ENCODE measurements around the gene USP5. TPM values are rescaled to one million over a fixed set of nuclear protein-coding genes. Genes with fewer than 3 reads are reported as not detected.

USP5 gene
- total RNA-seq, 1 donor from 2014 or later = 36.6 TPM

GRCh38 chr12:6826125-6826733, 25.7 kb upstream of the USP5 start:
- intact Hi-C loops (cut with DNase I) = loop anchor here (2.0 to 5.0 kb wide), 4 partner anchors 47 to 209 kb away; partner anchors contain the start of genes MLF2 and PTMS
- Histone ChIP-seq H3K27me3 (no peaks in the 10 kb centered on the region), H3K4me1 (peaks cover 58% of the 10 kb centered on the region)

GRCh38 chr12:6826734-6827436, 25.1 kb upstream of the USP5 start:
- no peaks in the 10 kb centered on the region for H3K27me3 ChIP-seq
- no peaks in the 10 kb centered on the region for H3K36me3 ChIP-seq
- H3K4me3 ChIP-seq = peak overlapping the region in 1 of 2 donors; percentile 90
- no peak for DNase-seq (ENCODE audit: extremely low spot score in 2 of 2)
- H3K4me1 ChIP-seq = peaks cover 51% of the 10 kb centered on the region
- no peak for TF ChIP-seq POLR2A (IDR thresholded peaks at IDR 0.05)
- no peak for TF ChIP-seq POLR2AphosphoS5 (IDR thresholded peaks at IDR 0.05; ENCODE audit: insufficient read depth in 1 of 2, low read depth in 1 of 2)
- H3K27ac ChIP-seq = peak overlapping the region; percentile 92
- H3K9me3 ChIP-seq = no peaks in the 10 kb centered on the region
- intact Hi-C loops (cut with DNase I) = loop anchor here (2.0 to 5.0 kb wide), 4 partner anchors 48 to 210 kb away; partner anchors contain the start of genes MLF2 and PTMS

More at GRCh38 chr12:6826125-6826733, 25.7 kb upstream of the USP5 start:
- H3K9me3 ChIP-seq = no peaks in the 10 kb centered on the region
- H3K36me3 ChIP-seq = no peaks in the 10 kb centered on the region
- no peak for DNase-seq (ENCODE audit: extremely low spot score in 2 of 2)
- H3K4me3 ChIP-seq = no peak overlapping the region
- TF ChIP-seq, protein P1, sequence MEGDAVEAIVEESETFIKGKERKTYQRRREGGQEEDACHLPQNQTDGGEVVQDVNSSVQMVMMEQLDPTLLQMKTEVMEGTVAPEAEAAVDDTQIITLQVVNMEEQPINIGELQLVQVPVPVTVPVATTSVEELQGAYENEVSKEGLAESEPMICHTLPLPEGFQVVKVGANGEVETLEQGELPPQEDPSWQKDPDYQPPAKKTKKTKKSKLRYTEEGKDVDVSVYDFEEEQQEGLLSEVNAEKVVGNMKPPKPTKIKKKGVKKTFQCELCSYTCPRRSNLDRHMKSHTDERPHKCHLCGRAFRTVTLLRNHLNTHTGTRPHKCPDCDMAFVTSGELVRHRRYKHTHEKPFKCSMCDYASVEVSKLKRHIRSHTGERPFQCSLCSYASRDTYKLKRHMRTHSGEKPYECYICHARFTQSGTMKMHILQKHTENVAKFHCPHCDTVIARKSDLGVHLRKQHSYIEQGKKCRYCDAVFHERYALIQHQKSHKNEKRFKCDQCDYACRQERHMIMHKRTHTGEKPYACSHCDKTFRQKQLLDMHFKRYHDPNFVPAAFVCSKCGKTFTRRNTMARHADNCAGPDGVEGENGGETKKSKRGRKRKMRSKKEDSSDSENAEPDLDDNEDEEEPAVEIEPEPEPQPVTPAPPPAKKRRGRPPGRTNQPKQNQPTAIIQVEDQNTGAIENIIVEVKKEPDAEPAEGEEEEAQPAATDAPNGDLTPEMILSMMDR (IDR thresholded peaks at IDR 0.05) = no peak
- TF ChIP-seq POLR2AphosphoS5 (IDR thresholded peaks at IDR 0.05; ENCODE audit: insufficient read depth in 1 of 2, low read depth in 1 of 2) (no peak), POLR2A (IDR thresholded peaks at IDR 0.05) (no peak)
- peak overlapping the region; percentile 92 for H3K27ac ChIP-seq

DNA sequence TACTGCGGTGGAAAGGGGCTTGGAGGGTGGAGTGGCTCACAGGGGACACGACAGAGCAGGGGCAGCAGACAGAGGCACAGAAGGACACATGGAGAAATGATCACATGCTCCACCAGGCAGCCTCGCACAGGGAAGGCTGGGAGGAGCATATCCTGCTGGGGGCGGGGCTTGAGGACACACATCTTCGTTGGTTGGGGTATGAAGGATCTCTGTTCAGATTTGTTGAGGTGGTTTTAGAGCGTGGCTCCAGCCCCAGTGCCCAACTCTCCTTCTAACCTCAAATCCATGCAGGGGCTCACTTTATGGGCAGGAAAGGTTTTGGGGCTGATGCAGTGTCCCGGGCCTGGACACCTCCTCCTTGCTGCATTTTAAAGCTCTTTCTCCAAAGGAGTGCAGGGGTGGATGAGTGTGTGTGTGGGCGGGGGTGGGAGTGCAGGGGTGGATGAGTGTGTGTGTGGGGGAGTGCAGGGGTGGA, 24.5 kb upstream of the USP5 start:
- peak in 1 of 2 donors; percentile 95 for DNase-seq (ENCODE audit: extremely low spot score in 2 of 2)
- Histone ChIP-seq H3K36me3 (no peaks in the 10 kb centered on the region), H3K27ac (peak overlapping the region; percentile 92), H3K4me1 (peaks cover 45% of the 10 kb centered on the region), H3K27me3 (no peaks in the 10 kb centered on the region), H3K4me3 (peak overlapping the region; percentile 90), H3K9me3 (no peaks in the 10 kb centered on the region)
- no peak for TF ChIP-seq POLR2A (IDR thresholded peaks at IDR 0.05)
- TF ChIP-seq POLR2AphosphoS5 (IDR thresholded peaks at IDR 0.05; ENCODE audit: insufficient read depth in 1 of 2, low read depth in 1 of 2) = peak; percentile 41 to 68
- intact Hi-C loops (cut with DNase I) = loop anchor here (2.0 to 5.0 kb wide), 4 partner anchors 49 to 210 kb away; partner anchors contain the start of genes MLF2 and PTMS

DNA sequence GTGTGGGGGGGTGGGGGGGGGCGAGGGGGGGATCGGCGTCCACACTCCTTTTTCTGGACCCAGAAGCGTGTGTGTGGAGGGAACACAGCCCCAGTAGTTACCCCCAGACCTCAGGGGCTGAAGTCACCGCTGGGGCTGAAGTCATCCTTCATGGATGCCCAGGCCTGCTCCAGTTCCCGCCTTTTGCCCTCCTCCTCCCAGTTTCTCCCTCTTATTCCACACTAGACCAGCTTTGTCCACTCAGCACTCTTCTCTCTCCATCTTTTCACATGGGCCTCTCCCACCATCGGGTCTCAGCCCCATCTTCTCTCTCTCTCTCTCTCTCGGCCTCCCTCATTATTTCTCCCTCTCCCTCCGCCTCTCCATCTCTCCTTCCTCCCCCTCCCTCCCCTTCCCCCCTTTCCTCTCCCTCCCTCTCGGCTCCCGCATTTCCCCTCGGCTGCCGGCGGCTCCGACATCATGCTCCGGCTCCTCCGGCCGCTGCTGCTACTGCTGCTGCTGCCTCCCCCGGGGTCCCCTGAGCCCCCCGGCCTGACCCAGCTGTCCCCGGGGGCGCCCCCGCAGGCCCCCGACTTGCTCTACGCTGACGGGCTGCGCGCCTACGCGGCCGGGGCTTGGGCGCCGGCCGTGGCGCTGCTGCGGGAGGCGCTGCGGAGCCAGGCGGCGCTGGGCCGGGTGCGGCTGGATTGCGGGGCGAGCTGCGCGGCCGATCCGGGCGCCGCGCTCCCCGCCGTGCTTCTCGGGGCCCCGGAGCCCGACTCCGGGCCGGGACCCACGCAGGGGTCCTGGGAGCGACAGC, 23.8 kb upstream of the USP5 start, which contains the start of gene P3H3:
Gene P3H3, plus strand, starts transcription at position 426 of the 799 bp plus-strand sequence. Its CDS starts 34 bp downstream, at position 460.
- no peak for DNase-seq (ENCODE audit: extremely low spot score in 2 of 2)
- Histone ChIP-seq H3K27ac (peak within 1 kb of the TSS; percentile 92), H3K36me3 (no peaks in the 10 kb centered on the region), H3K27me3 (no peaks in the 10 kb centered on the region), H3K4me3 (peak within 1 kb of the TSS; percentile 90), H3K4me1 (peaks cover 43% of the 10 kb centered on the region), H3K9me3 (no peaks in the 10 kb centered on the region)
- TF ChIP-seq POLR2AphosphoS5 (IDR thresholded peaks at IDR 0.05; ENCODE audit: insufficient read depth in 1 of 2, low read depth in 1 of 2) = no peak
- peak in 1 of 2 donors; percentile 7 for TF ChIP-seq POLR2A (IDR thresholded peaks at IDR 0.05)
- intact Hi-C loops (cut with DNase I) = loop anchor here (2.0 to 5.0 kb wide), 4 partner anchors 49 to 211 kb away; partner anchors contain the start of genes MLF2 and PTMS

DNA sequence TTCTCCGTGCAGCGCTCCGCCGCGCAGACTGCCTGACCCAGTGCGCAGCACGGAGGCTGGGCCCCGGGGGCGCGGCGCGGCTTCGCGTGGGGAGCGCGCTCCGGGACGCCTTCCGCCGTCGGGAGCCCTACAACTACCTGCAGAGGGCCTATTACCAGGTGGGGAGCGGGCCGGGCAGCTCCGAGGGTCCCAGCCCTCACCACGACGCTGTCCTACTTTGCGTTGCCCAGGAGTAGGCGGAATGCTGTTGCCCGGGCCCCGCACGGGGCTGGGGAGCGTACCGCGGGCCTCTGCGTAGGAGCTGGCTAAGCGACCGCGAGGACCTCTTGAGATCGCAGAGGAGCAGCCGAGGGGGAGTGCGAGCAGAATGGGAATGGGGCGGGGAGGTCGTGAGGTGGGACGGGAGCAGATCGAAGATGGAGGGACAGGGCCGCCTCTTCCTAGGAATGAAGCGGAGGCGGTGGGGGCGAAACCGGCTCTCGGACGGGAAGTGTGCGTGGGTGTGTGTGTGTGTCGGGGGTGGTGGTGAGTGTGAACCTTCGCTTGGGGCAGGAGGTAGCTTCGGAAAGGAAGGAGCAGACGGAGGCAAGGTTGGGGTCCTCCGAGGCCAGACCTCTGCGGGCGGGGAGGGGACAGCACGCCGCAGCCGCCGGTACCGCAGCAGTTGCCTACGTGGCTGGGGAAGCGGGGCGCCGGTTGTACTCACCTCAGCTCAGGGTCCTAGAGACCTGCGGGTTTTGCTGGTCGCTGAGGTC, 23.0 kb upstream of the USP5 start:
- TF ChIP-seq POLR2AphosphoS5 (IDR thresholded peaks at IDR 0.05; ENCODE audit: insufficient read depth in 1 of 2, low read depth in 1 of 2) = peak in 1 of 2 donors; percentile 67
- no peak for TF ChIP-seq POLR2A (IDR thresholded peaks at IDR 0.05)
- TF ChIP-seq, protein P1 (IDR thresholded peaks at IDR 0.05) = no peak
- H3K9me3 ChIP-seq = no peaks in the 10 kb centered on the region
- peaks cover 43% of the 10 kb centered on the region for H3K4me1 ChIP-seq
- peak overlapping the region; percentile 92 for H3K27ac ChIP-seq
- H3K27me3 ChIP-seq = no peaks in the 10 kb centered on the region
- DNase-seq (ENCODE audit: extremely low spot score in 2 of 2) = no peak
- intact Hi-C loops (cut with DNase I) = loop anchor here (5.0 kb wide), 3 partner anchors 62 to 212 kb away; partner anchors contain the start of genes MLF2 and PTMS
- peak overlapping the region; percentile 90 for H3K4me3 ChIP-seq
- H3K36me3 ChIP-seq = peaks cover 0 to 6% of the 10 kb centered on the region in 2 donors

All from vagina (tissue), 2 donors.